ENCODE results near the gene SFXN4.
"Not testable (repeated sequence)": the region's sequence is repeated elsewhere in the genome, so short reads cannot be mapped to it uniquely, and the experiment has no call there.

SFXN4 gene

DNA sequence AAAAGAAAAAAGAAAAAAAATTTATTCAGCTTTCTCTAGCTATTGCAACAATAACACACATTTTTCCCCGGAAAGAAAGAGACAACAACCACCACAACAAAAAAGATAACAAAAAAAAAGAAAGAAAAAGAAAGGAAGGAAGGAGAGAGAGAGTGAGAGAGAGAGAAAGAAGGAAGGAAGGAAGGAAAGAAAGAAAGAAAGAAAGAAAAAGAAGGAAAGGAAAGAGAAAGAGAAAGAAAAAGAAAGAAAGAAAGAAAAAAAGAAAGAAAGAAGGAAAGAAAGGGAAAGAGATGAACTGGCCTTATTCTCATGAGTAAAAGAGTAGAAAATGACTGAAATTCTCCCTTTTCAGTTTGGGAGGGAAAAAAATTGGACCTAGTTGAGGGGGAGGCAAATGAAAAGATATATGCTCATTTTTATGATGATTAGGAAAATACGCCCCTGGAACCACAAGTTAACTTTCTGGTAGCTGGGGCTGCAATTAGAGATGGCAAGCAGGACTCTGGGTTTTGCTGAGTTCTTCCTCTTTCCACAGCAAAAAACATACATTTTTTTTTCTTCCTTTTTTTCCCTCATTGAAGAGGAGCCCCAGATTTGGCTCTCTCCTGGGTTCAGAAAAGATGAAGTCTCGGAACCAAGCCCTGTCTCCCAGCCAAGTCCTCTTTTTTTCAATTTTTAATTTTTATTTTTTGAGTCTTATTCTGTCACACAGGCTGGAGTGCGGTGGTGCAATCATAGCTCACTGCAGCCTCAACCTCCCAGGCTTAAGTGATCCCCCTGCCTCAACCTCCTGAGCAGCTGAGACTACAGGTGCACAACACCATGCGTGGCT, 25.7 kb upstream of the SFXN4 start:
- Histone ChIP-seq H3K9me3 (ENCODE audit: control insufficient read depth, low read length) (no peaks in the 10 kb centered on the region), H3K4me2 (ENCODE audit: low read length) (no peak overlapping the region), H3K36me3 (ENCODE audit: control insufficient read depth, insufficient read depth, low read length) (no peaks in the 10 kb centered on the region), H3K4me1 (no peaks in the 10 kb centered on the region), H3K4me3 (ENCODE audit: low read depth, low read length) (no peak overlapping the region), H3K9ac (no peak overlapping the region), H3K27ac (no peak overlapping the region), H2AFZ (no peak overlapping the region), H3K27me3 (ENCODE audit: control insufficient read depth, insufficient read depth, low read length) (no peaks in the 10 kb centered on the region), H3K79me2 (no peaks in the 10 kb centered on the region)
- TF ChIP-seq, protein P1, sequence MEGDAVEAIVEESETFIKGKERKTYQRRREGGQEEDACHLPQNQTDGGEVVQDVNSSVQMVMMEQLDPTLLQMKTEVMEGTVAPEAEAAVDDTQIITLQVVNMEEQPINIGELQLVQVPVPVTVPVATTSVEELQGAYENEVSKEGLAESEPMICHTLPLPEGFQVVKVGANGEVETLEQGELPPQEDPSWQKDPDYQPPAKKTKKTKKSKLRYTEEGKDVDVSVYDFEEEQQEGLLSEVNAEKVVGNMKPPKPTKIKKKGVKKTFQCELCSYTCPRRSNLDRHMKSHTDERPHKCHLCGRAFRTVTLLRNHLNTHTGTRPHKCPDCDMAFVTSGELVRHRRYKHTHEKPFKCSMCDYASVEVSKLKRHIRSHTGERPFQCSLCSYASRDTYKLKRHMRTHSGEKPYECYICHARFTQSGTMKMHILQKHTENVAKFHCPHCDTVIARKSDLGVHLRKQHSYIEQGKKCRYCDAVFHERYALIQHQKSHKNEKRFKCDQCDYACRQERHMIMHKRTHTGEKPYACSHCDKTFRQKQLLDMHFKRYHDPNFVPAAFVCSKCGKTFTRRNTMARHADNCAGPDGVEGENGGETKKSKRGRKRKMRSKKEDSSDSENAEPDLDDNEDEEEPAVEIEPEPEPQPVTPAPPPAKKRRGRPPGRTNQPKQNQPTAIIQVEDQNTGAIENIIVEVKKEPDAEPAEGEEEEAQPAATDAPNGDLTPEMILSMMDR (IDR thresholded peaks at IDR 0.05) = no peak

DNA sequence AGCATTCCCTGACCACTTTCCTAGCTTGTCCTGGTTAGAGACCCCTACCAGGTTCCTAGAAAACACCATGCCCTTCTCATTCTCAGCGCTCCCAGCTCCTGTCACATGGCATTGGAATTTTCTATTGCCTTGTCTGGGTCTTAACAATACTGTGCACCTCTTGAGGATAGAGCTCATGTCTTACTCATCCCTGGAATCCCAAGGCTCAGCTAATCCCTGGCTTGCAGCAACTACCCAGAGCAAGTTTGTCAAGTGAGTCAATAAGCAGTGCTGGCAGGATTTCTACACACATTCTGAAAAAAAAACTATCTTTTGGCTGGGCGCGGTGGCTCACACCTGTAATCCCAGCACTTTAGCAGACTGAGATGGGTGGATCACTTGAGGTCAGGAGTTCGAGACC, 24.8 kb upstream of the SFXN4 start:
- no peak overlapping the region for H2AFZ ChIP-seq
- no peaks in the 10 kb centered on the region for H3K9me3 ChIP-seq (ENCODE audit: control insufficient read depth, low read length)
- H3K4me1 ChIP-seq = no peaks in the 10 kb centered on the region
- H3K36me3 ChIP-seq (ENCODE audit: control insufficient read depth, insufficient read depth, low read length) = no peaks in the 10 kb centered on the region
- no peak overlapping the region for H3K9ac ChIP-seq
- H3K4me2 ChIP-seq (ENCODE audit: low read length) = no peak overlapping the region
- H3K4me3 ChIP-seq (ENCODE audit: low read depth, low read length) = no peak overlapping the region
- H3K27me3 ChIP-seq (ENCODE audit: control insufficient read depth, insufficient read depth, low read length) = no peaks in the 10 kb centered on the region
- no peak overlapping the region for H3K27ac ChIP-seq
- no peaks in the 10 kb centered on the region for H3K79me2 ChIP-seq
- TF ChIP-seq, protein P1 (IDR thresholded peaks at IDR 0.05) = no peak

DNA sequence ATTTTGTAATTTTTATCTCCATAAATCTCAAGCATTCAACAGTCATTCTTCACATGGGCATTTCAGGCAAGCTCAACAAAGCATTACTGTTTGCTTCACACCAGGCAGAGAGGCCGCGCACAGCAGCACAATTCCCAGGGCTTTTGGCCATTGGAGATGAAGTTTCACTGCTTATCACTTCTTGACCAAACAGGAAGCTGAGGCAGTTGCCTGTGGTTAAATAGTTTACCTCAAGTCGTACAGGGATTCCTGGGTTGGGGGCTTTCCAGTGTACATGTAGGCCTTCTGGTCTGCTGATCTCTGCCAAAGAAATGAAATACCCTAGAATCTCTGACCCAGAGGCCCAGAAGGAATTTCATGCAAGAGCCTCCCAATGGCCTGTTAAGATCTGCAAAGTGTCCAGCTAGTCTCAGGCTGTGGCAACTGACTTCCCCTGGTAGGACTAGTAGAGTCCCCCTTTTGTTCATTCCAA, 24.3 kb upstream of the SFXN4 start:
- Histone ChIP-seq H3K4me2 (ENCODE audit: low read length) (no peak overlapping the region), H3K9me3 (ENCODE audit: control insufficient read depth, low read length) (no peaks in the 10 kb centered on the region), H3K4me1 (no peaks in the 10 kb centered on the region), H3K36me3 (ENCODE audit: control insufficient read depth, insufficient read depth, low read length) (no peaks in the 10 kb centered on the region), H2AFZ (no peak overlapping the region), H3K27me3 (ENCODE audit: control insufficient read depth, insufficient read depth, low read length) (no peaks in the 10 kb centered on the region), H3K79me2 (no peaks in the 10 kb centered on the region), H3K4me3 (ENCODE audit: low read depth, low read length) (no peak overlapping the region), H3K27ac (no peak overlapping the region), H3K9ac (no peak overlapping the region)
- TF ChIP-seq, protein P1 (IDR thresholded peaks at IDR 0.05) = no peak

DNA sequence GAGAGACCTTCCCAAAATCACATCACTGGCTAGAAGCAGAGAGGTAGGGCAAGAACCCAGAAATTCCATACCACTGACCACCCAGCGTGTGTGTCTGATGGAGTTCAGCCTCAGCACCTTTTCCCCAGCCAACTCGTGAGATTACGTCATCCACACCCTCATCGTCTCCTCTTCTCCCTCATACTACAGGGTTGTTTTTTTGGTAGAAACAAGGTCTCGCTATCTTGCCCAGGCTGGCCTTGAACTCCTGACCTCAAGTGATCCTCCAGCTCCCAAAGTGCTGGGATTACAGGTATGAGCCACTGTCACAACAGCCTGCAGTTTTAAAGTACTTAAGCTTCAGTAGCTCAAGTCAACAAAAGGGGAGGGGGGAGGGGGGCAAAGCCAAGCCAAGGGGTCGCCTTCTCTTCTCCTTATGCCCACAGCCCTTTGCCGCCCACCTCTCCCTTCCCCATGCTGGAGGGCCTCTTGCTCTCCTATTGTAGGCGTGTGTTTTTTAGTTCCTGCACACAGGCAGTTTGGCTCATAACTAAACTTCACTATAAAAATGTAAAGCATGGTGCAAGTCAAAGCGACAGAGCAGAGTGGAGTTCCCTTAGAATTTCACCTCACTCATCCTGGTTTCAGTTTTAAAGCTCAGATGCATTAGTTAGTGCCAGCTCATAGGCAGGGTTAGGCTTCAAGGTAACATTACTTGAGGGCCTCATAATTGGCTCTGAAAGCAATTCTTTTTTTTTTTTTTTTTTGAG, 18.3 kb upstream of the SFXN4 start:
- Histone ChIP-seq H3K4me1 (no peaks in the 10 kb centered on the region), H3K9ac (no peak overlapping the region), H3K27ac (no peak overlapping the region), H3K4me3 (ENCODE audit: low read depth, low read length) (no peak overlapping the region), H3K9me3 (ENCODE audit: control insufficient read depth, low read length) (no peaks in the 10 kb centered on the region), H3K79me2 (no peaks in the 10 kb centered on the region), H2AFZ (no peak overlapping the region), H3K27me3 (ENCODE audit: control insufficient read depth, insufficient read depth, low read length) (no peaks in the 10 kb centered on the region), H3K36me3 (ENCODE audit: control insufficient read depth, insufficient read depth, low read length) (no peaks in the 10 kb centered on the region), H3K4me2 (ENCODE audit: low read length) (no peak overlapping the region)
- TF ChIP-seq, protein P1 (IDR thresholded peaks at IDR 0.05) = no peak

DNA sequence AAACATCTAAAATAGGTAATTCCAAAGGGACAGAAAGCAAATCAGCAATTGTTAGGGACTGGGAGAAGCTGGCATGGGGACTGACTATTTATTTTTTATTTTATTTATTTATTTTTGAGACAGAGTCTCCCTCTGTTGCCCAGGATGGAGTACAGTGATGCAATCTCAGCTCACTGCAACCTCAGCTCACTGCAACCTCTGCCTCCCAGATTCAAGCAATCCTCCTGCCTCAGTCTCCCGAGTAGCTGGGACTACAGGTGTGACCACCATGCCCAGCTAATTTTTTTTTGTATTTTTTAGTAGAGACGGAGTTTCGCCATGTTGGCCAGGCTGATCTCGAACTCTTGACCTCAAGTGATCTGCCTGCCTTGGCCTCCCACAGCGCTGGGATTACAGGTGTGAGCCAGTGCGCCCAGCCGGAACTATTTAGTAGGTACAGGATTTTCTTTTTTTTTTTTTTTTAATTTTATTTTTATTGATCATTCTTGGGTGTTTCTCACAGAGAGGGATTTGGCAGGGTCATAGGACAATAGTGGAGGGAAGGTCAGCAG, 15.4 kb upstream of the SFXN4 start:
- H2AFZ ChIP-seq; H3K36me3 ChIP-seq (ENCODE audit: control insufficient read depth, insufficient read depth, low read length); H3K79me2 ChIP-seq; H3K27ac ChIP-seq; H3K27me3 ChIP-seq (ENCODE audit: control insufficient read depth, insufficient read depth, low read length); H3K4me3 ChIP-seq (ENCODE audit: low read depth, low read length); H3K4me2 ChIP-seq (ENCODE audit: low read length); H3K9ac ChIP-seq; H3K9me3 ChIP-seq (ENCODE audit: control insufficient read depth, low read length): not testable (repeated sequence)
- peaks cover 15% of the 10 kb centered on the region for H3K4me1 ChIP-seq
